Hematopoietic multipotent progenitor cell treated with erythropoietin and hydrocortisone succinate and interleukin-3 and kit ligand, for 6 days (in vitro differentiated cells): ENCODE data around the gene EPB41L2.
A peak's percentile ranks its signal among the peaks of the same experiment; 100 is the strongest.

Experiments
- DNase-seq: peaks from one replicate; pipeline ENCODE4 v3.0.0-alpha.2; 2015

The EPB41L2 gene

DNA sequence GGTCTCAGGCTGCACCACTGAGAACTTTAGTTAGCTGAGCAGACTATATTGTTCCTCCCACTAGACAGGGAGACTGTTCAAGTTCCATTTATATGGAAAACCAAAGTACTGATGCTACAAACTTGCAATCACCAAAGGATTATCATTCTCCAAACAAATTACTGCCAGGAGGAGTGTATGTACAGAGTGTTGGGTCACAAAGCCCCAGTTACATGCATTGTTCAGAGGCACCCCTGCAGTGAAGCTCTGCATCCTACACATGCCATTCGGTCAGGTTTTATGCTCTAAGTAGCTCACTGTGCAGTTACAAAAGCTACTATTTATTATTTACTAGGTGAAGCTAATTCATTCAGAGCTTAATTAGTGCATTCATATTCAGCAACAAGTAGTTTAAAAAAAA lies 160.0 kb downstream of the EPB41L2 start:
- no peak for DNase-seq

DNA sequence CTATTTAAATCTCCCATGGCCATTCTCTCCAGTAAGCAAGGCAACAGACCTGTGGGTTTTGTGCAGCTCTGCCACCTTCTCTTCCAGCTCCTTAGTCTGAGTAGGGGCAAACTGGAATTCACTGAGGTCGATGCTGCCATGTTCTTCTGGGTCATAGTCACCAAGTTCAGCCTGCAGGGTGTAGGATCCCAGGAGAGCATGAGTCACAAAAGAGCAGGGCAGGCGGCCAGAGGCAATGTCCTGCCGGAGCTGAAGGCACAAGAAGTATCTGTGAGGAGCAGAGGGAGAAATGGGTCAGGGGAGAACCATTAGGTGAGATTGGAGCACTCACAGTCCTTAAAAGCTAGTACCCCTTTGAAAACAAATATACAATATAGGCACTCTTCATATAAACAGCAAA lies 162.1 kb downstream of the EPB41L2 start:
- no peak for DNase-seq

DNA sequence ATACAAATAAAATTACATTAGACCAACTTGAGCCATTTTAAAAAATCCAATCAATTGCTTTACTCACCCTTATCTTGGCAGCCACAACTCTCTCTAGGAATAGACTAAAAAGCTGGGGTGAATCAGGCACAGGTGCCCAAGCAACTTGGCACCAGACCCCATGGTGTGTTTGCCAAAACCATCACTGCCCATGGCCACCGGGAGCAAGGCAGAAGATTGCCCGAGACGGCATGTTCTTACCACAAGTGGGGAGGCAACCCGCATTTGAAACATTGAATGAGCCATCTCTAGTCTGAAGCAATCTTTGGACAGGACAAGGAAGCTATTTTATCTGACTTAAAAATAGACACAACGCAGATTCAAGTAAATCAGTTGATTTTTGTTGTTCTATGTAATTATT lies 166.8 kb downstream of the EPB41L2 start:
- no peak for DNase-seq

DNA sequence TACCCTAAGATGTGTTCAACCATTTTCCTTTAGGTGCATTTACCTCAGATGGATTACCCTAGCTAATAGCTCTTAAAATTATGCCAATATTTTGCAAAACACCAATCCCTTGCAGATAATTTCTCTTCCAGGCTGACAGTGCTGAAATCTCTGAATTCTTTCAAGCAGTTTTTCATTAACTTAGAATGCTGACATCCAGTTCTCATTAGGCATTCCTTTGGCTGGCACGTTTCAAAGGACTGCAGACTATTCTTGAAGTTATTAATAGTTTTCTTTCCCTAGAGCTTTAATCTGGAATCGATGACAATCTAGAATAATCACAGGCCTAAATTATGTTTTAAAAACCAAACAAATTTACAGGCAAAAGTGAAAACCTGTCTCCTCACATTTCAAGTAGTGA lies 167.5 kb downstream of the EPB41L2 start:
- DNase-seq: no peak

DNA sequence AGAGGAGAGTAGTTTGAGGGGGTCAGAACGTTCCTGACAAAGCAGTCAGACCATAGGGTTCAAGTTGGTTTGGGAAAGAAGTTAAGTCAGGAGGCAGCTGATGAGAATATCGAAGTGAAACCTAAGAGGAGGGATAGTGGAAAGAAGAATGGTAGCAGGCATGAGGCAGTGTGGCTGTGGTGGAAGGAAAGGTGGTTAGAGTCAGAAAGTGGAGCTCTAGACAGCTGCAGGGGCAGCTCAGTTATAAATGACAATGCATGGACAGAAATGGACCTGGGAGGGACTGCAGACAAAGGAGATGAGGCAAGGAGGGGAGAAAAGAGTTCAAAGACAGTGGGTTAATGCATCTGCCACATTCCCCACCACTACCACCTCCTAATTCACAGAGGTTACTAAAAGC lies 169.3 kb downstream of the EPB41L2 start:
- DNase-seq: no peak

DNA sequence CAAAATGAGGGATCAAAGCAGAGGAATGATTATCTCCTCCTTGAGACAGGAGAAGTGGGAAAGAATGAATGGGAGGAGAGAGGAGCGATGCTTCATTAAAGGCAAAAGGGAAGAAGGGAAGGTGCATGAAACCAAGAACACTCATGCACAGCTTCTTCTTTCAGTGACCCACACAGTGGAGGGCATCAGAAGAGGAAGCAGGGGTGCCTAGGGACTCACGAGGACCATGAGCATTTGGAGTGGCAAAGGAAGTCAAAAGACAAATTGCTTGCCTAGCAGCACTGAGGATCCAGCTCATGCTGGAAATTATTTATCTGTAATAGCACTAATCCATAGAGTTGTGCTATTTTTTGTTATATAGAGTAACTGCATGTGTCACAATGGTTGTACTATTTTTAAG lies 169.8 kb downstream of the EPB41L2 start:
- DNase-seq: no peak

DNA sequence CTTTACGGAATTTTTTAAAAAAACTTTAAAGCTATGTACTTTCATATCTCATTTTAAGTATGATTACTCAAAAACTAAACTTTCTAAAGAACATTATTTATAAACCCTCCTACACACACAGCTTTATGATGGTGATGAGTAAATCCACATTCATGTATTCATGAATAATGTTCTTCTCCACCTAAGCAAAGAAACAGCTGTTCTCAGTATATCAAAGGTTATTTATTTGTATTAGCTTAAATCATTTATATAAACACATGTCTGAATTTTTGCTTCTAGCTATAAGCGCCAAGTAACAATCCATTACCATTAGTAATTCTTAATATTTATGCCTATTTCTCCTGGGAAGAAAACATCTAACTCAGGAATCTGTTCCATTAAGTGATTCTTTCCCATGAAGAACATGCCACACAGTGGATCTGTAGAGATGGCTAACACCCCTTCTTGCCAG lies 172.5 kb downstream of the EPB41L2 start:
- DNase-seq: no peak

DNA sequence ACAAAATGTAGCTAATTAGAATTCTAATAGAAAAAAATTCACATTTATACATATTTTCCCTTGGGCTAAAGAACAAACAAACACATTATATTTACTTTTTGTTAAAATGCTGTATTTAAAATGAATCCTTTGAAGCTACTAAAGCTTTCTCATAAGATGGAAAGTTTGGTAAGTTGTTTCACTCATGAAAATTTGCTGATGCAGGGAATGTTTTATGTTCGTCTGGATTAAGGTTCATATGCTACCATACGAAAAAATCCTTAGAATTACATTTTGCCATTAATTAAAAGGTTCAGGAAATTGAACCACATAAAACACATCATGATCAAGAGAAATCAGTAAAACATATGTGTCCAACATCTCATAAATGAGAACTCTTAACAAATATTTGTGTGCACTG lies 173.6 kb downstream of the EPB41L2 start:
- DNase-seq: no peak

DNA sequence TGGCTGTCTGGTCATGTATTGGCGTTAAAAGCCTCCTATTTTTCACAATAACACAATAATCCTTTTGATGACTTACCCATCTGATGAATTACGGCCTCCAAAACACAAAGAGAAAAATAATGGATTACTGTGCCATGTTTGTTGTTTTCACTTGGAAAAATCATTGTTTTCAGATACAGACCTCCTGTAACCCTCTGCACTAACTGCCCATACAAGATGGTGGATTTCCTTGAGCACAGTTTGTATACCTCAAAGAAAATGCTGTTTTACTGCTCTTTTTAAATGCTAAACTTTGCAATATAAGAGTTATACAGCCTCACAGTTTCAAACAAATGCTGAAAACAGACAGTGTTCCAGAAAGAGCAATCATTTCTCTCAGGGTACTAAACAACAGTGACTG lies 174.8 kb downstream of the EPB41L2 start:
- DNase-seq: no peak

DNA sequence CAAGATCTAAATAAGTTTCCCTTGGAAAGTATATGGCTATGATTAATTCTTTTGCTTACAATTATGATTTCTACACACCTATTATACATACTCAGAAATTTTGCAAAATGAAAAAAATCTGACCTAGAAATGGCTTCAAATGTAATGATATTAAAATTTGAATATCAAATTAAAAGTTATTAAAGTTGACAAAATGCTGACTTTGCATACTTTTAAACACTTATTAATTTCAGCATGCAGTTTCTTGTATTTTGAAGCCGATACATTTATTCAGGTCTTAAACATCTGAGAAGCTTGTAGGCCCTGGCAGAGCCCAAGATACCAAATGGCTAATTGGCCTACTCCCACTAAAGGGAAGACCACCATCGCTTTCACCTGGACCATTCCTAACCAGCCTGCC lies 176.1 kb downstream of the EPB41L2 start:
- no peak for DNase-seq

DNA sequence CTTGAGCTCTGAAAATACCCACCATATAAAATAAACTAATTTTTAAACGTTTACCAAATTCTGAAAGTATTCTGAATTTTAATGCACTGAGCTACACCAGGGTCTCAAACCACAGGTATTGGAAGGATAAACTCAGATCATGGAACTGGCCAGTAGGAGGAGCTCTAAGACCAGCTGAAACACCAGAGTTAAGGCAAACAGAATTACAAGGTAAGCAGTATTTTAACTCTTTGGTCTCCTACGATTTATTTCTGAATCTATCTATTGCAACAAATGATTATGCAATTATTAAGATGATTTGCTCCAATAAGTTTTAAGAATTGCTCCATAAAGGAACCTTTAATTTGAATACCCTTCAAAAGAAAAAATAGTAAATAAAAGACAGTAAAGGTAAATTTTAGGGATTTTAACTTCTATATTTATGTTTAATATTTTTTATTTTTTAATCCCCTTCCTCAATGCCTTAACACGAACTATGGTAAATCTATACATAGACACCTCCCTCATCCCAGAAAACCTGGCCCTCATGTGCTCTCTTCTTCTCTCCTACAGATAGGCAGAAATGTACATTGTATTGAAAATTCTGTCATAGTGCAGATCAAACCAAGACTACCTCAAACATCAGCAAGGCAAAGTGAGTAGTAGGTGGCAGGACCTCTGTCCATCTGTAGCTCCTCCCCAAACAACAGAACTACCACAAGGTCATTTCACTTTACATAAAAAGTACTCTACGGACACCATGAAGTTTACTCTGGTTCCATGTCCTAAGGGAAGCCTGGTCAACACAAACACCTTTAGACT lies 177.5 kb downstream of the EPB41L2 start:
- DNase-seq: peak; percentile 89

DNA sequence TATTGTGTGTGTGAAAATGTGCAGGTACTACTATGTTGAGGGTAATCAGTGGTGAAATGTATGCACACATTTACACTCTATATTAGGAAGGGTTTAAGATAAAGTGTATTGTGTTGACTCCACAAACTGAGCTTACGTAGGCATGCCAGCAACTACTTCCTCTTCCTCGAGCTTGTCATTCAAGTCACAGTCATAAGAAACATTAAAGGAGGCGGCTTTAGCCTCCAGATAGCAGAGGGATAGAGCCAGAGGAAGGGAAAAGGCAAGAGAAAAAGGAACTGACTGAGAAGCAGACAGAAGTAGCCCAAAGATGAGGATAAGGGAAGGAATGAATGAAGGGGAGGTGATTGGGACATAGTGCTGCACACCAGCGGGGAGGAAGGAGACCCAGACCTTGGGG lies 180.7 kb downstream of the EPB41L2 start:
- peak; percentile 14 for DNase-seq

DNA sequence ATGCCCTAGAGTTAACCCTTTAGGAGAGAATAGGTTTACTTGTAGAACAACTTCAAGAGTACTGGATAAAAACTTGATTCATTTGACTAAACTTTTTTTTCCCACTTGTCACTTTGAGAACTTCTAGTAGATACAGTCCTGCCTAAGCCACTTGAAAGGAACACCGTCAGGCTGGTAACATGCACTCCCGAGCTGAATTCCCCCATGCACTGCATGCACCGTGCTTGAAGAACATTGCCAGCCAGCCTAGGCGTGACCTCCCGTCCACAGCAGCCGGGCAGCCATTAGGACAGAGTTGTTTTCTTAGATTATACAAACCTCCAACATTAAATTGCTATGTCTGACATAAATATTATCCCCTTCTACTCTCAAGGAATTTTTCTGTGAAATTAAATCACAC lies 183.2 kb downstream of the EPB41L2 start:
- DNase-seq: no peak

DNA sequence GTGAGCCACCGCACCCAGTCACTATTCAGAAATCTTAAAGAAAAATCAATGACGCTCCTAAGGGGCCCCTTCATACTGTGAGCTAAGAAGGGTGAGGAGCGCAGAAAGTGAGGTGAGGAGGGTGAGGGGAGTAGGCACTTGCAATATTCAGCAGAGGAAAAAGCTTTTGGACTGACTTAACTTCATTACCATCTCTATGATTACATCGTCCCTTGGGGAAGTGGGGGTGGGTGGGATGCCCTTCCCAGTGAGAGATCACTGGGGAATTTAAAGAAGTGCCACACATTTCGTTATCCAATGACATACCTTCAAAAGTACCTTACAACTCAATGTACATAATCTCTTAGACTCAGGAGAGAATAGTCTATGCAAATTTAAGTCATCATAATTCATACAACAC lies 189.3 kb downstream of the EPB41L2 start:
- no peak for DNase-seq

DNA sequence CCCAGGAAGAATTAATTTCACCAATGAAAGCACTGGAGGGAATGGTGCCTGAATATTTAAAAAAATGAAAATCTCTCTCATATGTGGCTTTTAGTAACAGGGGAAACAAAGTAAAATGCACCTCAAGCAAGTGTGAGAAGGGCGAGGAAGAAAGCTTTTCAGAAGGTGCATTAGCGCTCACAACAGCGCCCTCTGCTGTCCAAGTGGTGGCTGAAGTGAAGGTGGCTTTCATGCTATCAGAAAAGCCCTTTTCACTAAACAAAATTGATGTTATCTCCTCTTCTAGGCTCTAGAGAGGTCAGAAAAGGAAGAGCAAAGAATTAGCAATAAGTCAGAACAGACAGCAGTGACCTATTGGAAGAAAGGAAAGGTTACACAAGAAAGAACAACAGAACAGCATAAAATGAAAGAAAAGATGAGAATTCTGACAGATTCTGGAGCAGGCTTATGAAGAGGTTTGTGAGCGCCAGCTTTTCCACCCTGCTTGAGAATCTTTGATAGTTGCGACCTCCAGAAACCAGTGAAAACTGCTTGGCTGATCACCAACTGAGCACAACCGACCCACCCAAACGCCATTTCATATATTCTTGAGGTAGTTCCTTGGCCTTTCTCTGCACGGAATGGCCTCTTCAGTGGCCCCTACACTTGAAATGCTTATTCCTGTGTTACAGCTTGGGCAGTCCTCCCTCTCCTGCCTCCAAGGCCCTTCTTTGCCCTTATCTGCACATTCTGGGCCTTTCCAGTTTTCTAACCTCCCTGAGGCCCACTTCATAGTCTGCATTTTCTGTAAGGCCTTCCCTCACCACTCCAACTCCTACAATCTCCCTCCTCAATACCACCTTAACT lies 190.6 kb downstream of the EPB41L2 start:
- DNase-seq: peak; percentile 78

DNA sequence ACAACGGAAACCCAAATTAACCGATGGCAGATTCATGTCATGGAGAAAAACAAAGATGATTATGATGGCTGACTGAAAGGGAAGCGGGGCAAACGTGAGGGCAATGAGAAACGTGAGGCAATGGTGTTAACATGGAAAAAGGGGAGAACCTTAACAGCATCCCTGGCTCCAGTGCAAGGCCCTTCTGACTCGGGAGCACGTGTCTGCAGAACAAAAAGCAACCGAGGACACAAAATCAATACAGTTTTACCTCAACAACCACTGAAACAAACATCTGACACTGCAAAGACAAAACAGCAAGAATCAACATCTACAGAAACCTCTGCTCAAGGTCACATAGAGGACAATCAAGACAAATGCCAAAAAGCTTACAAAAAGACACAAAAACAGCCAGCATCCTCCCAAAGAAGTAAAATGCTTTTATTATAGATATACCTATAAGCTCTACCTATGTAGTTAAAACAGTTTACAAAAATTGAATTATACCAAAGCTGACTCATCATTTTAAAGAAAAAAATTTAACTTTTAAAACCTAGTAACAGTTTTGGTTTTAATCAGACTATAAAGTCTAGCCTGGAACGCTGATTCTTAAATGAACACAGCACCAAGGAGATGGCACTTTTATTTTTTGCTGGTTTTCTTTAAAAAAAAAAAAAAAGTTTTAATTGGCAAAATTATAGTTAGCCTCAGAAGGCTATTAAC lies 192.7 kb downstream of the EPB41L2 start:
- DNase-seq: no peak

DNA sequence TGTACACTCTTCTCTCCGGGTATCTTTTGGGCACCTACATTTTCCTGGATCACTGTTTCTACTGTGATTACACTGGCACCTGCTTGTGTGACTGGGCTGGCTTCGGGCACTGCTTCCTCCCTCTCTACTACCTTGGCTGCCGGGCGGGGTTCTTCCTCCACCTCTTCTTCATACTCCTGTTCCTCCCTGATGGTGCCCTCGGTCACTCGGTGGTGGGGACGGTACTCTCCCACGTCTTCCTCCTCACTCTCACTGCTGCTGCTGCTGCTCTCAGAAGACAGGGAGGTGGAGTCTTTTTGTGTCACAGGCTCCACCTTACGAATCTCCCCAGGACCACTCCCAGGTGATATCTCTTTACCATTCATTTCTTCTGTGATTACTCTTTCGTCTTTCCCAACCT lies 193.4 kb downstream of the EPB41L2 start:
- DNase-seq: no peak

DNA sequence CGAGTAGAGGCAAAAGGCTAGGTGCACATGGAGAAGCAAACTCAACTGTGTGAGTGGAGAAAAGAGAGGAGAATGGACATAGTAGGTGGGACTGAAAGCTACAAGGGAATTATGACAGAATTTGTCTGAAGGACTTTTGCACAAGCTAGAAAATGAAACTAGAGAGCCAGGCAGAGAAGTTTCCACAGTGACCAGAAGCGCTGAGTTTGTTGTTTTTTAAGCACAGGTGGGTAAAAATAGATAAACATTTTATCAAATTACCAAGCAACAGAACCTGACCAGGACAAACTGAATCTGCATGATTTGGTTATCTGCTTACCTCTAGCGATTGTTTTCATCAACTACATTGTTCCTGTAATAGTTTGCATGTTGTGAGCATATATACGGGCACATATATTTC lies 197.3 kb downstream of the EPB41L2 start:
- DNase-seq: no peak

DNA sequence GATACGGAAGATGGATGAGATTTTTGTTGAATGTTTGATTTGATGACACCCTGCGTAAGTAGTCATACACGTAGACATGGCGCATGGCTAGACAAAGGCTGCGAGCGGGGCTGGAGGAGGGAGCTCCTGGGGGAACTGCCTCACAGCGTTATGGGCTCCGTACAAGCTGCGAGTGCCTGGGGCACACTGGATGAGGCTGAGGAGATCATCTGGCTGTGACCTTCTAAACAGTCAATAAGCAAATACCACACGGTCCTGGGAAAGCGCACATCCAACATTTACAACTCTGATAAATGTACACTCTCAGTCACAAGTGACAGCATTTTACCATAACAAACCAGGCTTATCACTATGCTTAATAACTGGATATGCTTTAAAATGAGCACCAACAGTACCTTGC lies 198.7 kb downstream of the EPB41L2 start:
- DNase-seq: no peak

DNA sequence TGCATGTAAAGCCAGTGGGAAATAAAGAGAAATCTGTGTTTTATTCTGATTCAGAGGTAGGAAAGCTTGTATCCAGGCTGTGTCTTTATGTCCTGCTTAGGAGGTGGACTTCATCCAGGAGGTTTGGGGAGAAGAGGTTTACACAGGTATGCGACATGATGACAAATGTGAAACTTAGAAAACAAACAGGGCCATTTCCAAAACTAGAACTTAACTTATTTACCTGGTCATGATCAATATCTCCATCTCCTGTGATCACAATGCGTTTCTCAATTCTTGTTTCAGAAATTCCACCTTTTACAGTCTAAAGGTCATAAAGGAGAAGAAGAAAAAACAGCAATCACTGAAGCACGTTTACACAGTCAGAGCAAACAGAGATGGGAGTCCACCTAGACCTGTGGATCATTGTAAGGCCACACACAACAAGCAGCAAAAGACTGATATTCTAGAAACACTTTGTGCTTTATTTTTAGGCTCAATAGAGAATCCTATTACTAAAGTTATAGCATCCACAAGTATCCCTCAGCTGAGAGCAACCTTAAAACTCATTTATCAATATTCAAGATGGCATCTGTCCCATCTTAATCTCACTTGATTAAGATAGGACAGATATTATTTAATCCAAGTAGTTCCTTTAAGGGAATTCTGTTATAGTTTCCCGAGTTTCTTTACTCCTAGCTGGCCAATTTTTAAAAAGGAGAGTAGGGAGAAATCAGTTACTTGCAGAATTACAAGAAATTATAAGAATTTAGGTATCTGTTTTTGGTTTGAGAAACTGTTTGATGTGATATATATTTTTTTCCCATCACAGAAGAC lies 199.4 kb downstream of the EPB41L2 start:
- DNase-seq: no peak

DNA sequence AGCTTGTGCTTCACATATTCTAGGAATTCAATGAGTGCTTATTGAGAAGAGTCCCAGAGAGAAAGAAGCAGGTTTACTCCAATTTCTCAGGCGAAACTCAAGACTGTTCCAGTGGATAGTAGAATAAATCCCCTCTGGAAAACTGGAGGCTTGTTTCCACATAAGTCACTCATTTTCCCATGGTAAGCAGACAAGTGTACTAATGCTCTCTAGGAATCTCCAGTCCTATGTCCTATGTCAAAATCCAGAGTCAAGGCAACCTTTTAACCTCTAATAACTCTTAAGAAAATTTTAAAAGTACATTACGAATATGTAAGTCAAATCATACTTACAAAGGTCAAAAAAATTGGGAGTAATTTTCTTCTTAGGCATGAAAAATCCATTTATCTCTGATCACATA lies 200.7 kb downstream of the EPB41L2 start:
- DNase-seq: no peak

DNA sequence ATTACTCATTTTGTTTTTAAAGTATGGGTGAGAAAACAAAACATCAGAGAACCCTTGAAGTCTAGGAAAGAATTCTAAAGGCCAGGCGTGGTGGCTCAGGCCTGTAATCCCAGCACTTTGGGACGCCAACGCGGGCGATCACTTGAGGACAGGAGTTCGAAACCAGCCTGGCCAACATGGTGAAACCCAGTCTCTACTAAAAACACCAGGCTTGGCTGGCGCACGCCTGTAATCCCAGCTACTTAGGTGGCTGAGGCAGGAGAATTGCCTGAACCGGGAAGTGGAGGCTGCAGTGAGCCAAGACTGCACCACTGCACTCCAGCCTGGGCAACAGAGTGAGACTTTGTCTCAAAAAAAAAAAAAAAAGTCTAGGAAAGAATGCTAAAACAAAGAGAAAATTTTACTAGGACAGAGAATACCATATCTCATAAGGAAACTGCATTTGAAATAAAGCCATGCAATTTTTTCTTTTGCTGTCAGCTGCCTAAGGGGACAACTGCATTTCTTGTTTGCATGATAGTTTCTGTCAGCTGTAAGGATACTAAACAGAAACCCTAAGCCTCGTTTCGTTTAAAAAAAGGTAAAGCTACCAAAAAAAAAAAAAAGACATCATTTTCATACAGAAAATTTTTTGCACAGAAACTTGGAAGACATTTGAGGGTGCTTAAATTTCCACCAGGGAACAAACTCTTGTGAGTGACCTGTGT lies 203.7 kb downstream of the EPB41L2 start:
- DNase-seq: no peak
